HepG2 (cell line): ENCODE results near the gene CALN1. TPM values are rescaled to one million over a fixed set of nuclear protein-coding genes. Genes with fewer than 3 reads are reported as not detected.

ENCODE experiments used
- ATAC-seq: fragments of 200-7000 bp; cut with Tn5 transposase; 3 replicates; pipeline ENCODE4 v1.9.1; 2020; ENCODE audit warnings: mild to moderate bottlenecking, moderate library complexity
- BruUV-seq: library from RNA; stranded (reverse); fragments of 400-500 nt; replicated peaks from 2 replicates; lab custom pipeline; 2021; lab: Mats Ljungman, UMichigan
- CTCF ChIA-PET: fragments of 300-600 bp; formaldehyde crosslinking; extraction: SDS; loops from one replicate; lab custom pipeline; 2021; ENCODE audit warnings: low total read pairs, inconsistent platforms, low intra/inter-chr PET ratio; lab: Yijun Ruan, JAX
- POLR2A ChIA-PET: fragments of 350-600 bp; sonication (Branson Sonifier 250); formaldehyde crosslinking; loops from one replicate; lab custom pipeline; 2020; ENCODE audit warnings: antibody characterized with exemption, inconsistent platforms; lab: Yijun Ruan, JAX
- DNase-seq: peaks from one replicate; pipeline ENCODE4 v3.0.0-alpha.2; 2015; ENCODE audit warnings: low spot score
- FAIRE-seq: peaks from 3 replicates; lab custom pipeline; 2011; peaks lifted over from hg19 to GRCh38; lab: Jason Lieb, UNC
- H2AFZ ChIP-seq: one replicate; pipeline ENCODE4 v1.6.1; 2011; ENCODE audit warnings: low read length, inconsistent platforms
- H3K27ac ChIP-seq: fragments of 300-600 bp; 3 replicates; pipeline ENCODE4 v1.8.0; 2011; ENCODE audit warnings: mixed run types, mild to moderate bottlenecking, mixed read lengths, low read length, inconsistent platforms; ENCODE audit not compliant: insufficient read depth; ENCODE audit errors: extremely low read length
- H3K27me3 ChIP-seq, 2 experiments: fragments of 200-600 bp in 1 of 2; 2 replicates in 1 of 2; 3 replicates in 1 of 2; pipeline versions ENCODE4 v1.6.0 to v1.8.0; 2011; ENCODE audit warnings: low read length in 2 of 2, mild to moderate bottlenecking in 2 of 2, moderate library complexity in 2 of 2, inconsistent platforms in 1 of 2; ENCODE audit not compliant: insufficient read depth in 2 of 2, control insufficient read depth in 1 of 2
- H3K36me3 ChIP-seq, 2 experiments: fragments of 200-600 bp in 1 of 2; replicated peaks in 1 of 2; 2 replicates in 1 of 2; 3 replicates in 1 of 2; pipeline versions ENCODE4 v1.5.1 to v1.8.0; 2011; ENCODE audit warnings: low read length in 2 of 2, inconsistent platforms in 1 of 2; ENCODE audit not compliant: insufficient read depth in 2 of 2, control insufficient read depth in 1 of 2
- H3K4me1 ChIP-seq: 2 replicates; pipeline ENCODE4 v1.5.1; 2012; ENCODE audit warnings: low read length, inconsistent platforms; ENCODE audit not compliant: insufficient read depth
- H3K4me2 ChIP-seq: 2 replicates; pipeline ENCODE4 v1.6.0; 2011; ENCODE audit warnings: low read depth, low read length, inconsistent platforms
- H3K4me3 ChIP-seq, 3 experiments: fragments of 200-600 bp in 1 of 3; sonication (generic), shearing (Covaris generic) in 1 of 3; replicated peaks in 1 of 3; 2 replicates each; pipeline ENCODE4 v1.5.1; 2011 to 2016; ENCODE audit warnings: low read length in 3 of 3, inconsistent platforms in 2 of 3, low read depth in 2 of 3, mild to moderate bottlenecking in 2 of 3, control low read depth in 1 of 3, mixed read lengths in 1 of 3; ENCODE audit not compliant: insufficient read depth in 1 of 3
- H3K79me2 ChIP-seq: one replicate; pipeline ENCODE4 v1.6.1; 2011; ENCODE audit warnings: low read length, inconsistent platforms; ENCODE audit not compliant: insufficient read depth
- H3K9ac ChIP-seq: 2 replicates; pipeline ENCODE4 v1.6.0; 2011; ENCODE audit warnings: mild to moderate bottlenecking, low read depth, low read length, inconsistent platforms; ENCODE audit not compliant: insufficient read depth
- H3K9me3 ChIP-seq: 2 replicates; pipeline ENCODE4 v1.5.1; 2012; ENCODE audit warnings: mild to moderate bottlenecking, low read length
- H4K20me1 ChIP-seq: 2 replicates; pipeline ENCODE4 v1.6.0; 2011; ENCODE audit warnings: inconsistent platforms, mild to moderate bottlenecking, low read length, moderate library complexity; ENCODE audit not compliant: insufficient read depth
- HOXD1 ChIP-seq: sonication (generic); formaldehyde crosslinking; IDR thresholded peaks from 2 replicates; pipeline ENCODE4 v1.5.0; 2020; ENCODE audit warnings: missing genetic modification reagents
- SIX4 ChIP-seq: sonication (generic); formaldehyde crosslinking; IDR thresholded peaks from 2 replicates; pipeline ENCODE4 v1.4.0; 2020; ENCODE audit warnings: missing genetic modification reagents
- SP2 ChIP-seq: sonication (generic); formaldehyde crosslinking; IDR thresholded peaks from 2 replicates; pipeline ENCODE4 v1.5.1; 2020; ENCODE audit warnings: mild to moderate bottlenecking, missing genetic modification reagents
- ZNF777 ChIP-seq: sonication (generic); formaldehyde crosslinking; IDR thresholded peaks from 2 replicates; pipeline ENCODE4 v1.4.0; 2020; ENCODE audit warnings: missing genetic modification reagents
- WGBS: methylation state at CpG from one replicate; pipeline ENCODE4 v1.1.6; 2017; ENCODE audit warnings: low lambda C conversion rate; 5-methylcytosine and 5-hydroxymethylcytosine counted together
- in situ Hi-C: cut with HindIII; loops from 2 replicates; pipeline ENCODE4 v1.10.0; 2017; ENCODE audit warnings: low pct_unique_long_range_greater_than_20kb; ENCODE audit not compliant: extremely low pct_ligation_motif_present
- intact Hi-C: fragments of 100-400 bp; cut with micrococcal nuclease; formaldehyde crosslinking; loops from one replicate; pipeline ENCODE4 v1.10.0; 2022; ENCODE audit not compliant: unreplicated experiment
- polyA plus RNA-seq, 8 experiments: library from polyadenylated mRNA; depleted of rRNA in 3 of 8; stranded (reverse) in 7 of 8; unstranded in 1 of 8; fragments of >200 nt; fragmentation: Illumina TruSeq in 4 of 8; extraction: Trizol in 4 of 8; gene quantifications; 2 replicates each; pipeline versions ENCODE4 v1.2.1 to v1.2.3, GENCODE V29; 2011 to 2016; ENCODE audit warnings: low read depth in 4 of 8, missing spikeins in 1 of 8, mixed read lengths in 1 of 8; ENCODE audit not compliant: insufficient read depth in 1 of 8
- total RNA-seq, 5 experiments: library from RNA; depleted of rRNA; stranded (reverse); fragments of >200 nt; fragmentation: Illumina TruSeq; extraction: Trizol; gene quantifications; 2 replicates each; pipeline ENCODE4 v1.2.3, GENCODE V29; 2016; ENCODE audit warnings: low read depth in 1 of 5
- TF ChIP-seq, protein P1 (sequence below): sonication (generic); formaldehyde crosslinking; IDR thresholded peaks from 2 replicates; pipeline ENCODE4 v1.5.0; 2020; ENCODE audit warnings: mild to moderate bottlenecking, missing genetic modification reagents, borderline replicate concordance
- TF ChIP-seq, protein P2 (sequence below): sonication (generic); formaldehyde crosslinking; IDR thresholded peaks from 2 replicates; pipeline ENCODE4 v1.8.0; 2023; ENCODE audit warnings: mild to moderate bottlenecking, missing genetic modification reagents

The CALN1 gene
- total and polyA plus RNA-seq, 2 of the 13 experiments (the other 11 are each of a cell fraction or from before 2014, with no cell fraction given): not detected

DNA sequence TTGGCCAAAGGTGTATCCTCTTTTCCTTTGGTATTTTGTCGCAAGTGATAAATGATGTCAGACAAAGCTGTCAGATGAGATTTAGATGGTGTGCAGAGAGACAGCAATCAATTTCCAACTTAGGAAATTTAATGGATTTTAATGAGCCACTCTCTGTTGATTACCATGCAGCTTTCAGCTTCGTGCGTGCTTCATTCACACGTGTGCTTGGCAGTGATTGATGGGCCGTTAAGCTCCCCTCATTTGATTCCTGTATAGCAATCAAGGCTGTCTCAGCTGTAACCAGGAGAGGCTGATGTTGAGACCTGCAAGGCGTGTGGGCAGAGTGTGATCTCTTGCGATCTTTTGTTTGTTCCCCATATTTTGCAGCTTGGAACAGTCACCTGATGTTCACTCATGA is 439.6 kb downstream of the CALN1 start (continued):
- TF ChIP-seq, protein P1, sequence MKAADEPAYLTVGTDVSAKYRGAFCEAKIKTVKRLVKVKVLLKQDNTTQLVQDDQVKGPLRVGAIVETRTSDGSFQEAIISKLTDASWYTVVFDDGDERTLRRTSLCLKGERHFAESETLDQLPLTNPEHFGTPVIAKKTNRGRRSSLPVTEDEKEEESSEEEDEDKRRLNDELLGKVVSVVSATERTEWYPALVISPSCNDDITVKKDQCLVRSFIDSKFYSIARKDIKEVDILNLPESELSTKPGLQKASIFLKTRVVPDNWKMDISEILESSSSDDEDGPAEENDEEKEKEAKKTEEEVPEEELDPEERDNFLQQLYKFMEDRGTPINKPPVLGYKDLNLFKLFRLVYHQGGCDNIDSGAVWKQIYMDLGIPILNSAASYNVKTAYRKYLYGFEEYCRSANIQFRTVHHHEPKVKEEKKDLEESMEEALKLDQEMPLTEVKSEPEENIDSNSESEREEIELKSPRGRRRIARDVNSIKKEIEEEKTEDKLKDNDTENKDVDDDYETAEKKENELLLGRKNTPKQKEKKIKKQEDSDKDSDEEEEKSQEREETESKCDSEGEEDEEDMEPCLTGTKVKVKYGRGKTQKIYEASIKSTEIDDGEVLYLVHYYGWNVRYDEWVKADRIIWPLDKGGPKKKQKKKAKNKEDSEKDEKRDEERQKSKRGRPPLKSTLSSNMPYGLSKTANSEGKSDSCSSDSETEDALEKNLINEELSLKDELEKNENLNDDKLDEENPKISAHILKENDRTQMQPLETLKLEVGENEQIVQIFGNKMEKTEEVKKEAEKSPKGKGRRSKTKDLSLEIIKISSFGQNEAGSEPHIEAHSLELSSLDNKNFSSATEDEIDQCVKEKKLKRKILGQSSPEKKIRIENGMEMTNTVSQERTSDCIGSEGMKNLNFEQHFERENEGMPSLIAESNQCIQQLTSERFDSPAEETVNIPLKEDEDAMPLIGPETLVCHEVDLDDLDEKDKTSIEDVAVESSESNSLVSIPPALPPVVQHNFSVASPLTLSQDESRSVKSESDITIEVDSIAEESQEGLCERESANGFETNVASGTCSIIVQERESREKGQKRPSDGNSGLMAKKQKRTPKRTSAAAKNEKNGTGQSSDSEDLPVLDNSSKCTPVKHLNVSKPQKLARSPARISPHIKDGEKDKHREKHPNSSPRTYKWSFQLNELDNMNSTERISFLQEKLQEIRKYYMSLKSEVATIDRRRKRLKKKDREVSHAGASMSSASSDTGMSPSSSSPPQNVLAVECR (CRISPR knock-in tag): no peak
- TF ChIP-seq, all 625 proteins: peak for 0

DNA sequence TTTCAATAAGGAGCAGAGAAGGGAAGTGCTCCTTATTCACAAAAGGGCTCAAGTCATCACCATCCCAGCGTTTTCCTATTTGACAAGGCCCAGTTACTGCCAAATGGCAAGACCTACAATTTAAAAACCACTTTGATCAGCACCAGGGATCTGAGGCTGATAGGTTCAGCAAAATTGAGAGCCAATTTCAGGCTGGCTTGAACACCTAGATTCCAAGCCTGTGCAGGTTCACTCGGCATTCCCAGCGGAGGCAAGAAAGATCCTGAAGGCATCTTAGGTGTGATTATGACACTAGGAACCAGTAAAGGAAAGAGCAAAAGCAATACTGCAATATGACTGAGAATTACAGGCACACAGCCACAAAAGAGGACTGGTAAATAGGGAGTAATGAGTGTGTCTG is 441.4 kb downstream of the CALN1 start:
- Histone ChIP-seq H3K4me1 (no peaks in the 10 kb centered on the region), H3K4me3 (no peak overlapping the region), H3K27ac (no peak overlapping the region), H4K20me1 (no peaks in the 10 kb centered on the region), H3K9me3 (no peaks in the 10 kb centered on the region), H3K9ac (no peak overlapping the region), H3K27me3 (0 out of 5 replicates have a peak, but pooled peaks cover 0 to 6% of the 10 kb centered on the region in 2 experiments), H3K4me2 (no peak overlapping the region), H3K79me2 (no peaks in the 10 kb centered on the region), H3K36me3 (no peaks in the 10 kb centered on the region), H2AFZ (no peak overlapping the region)
- intact Hi-C loops: no loop called here
- ATAC-seq: no peak
- no peak for FAIRE-seq
- ChIA-PET POLR2A (no interaction called here), CTCF (no interaction called here)
- 2% methylated on average over 3 of the region's 3 CpGs for WGBS
- no TSS peak for BruUV-seq
- no peak for TF ChIP-seq SIX4
- TF ChIP-seq, protein P2, sequence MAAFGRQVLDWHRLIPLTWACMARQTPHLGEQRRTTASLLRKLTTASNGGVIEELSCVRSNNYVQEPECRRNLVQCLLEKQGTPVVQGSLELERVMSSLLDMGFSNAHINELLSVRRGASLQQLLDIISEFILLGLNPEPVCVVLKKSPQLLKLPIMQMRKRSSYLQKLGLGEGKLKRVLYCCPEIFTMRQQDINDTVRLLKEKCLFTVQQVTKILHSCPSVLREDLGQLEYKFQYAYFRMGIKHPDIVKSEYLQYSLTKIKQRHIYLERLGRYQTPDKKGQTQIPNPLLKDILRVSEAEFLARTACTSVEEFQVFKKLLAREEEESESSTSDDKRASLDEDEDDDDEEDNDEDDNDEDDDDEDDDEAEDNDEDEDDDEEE (CRISPR knock-in tag): no peak
- no peak for TF ChIP-seq HOXD1 (CRISPR knock-in tag)
- no peak for TF ChIP-seq ZNF777
- TF ChIP-seq SP2: no peak
- in situ Hi-C loops: no loop called here
- DNase-seq: no peak
